HepG2 (cell line): ENCODE data around the gene HDLBP. TPM values are rescaled to one million over a fixed set of nuclear protein-coding genes. Genes with fewer than 3 reads are reported as not detected.

Experiments
- HNF4A ChIP-seq: sonication (generic); formaldehyde crosslinking; IDR thresholded peaks from 2 replicates; pipeline ENCODE4 v1.4.0; 2020; ENCODE audit warnings: missing genetic modification reagents
- IRX3 ChIP-seq: sonication (generic); formaldehyde crosslinking; IDR thresholded peaks from 2 replicates; pipeline ENCODE4 v1.8.1; 2023; ENCODE audit warnings: mild to moderate bottlenecking, low read depth, missing genetic modification reagents, borderline replicate concordance
- MIER3 ChIP-seq: IDR thresholded peaks from 2 replicates; pipeline ENCODE4 v1.6.1; 2016; ENCODE audit warnings: missing compliant biosample characterization, borderline replicate concordance
- NFKB2 ChIP-seq: sonication (generic); formaldehyde crosslinking; IDR thresholded peaks from 2 replicates; pipeline ENCODE4 v1.4.0; 2020; ENCODE audit warnings: missing genetic modification reagents, borderline replicate concordance
- PHF21A ChIP-seq: sonication (generic); formaldehyde crosslinking; IDR thresholded peaks from 2 replicates; pipeline ENCODE4 v1.5.0; 2020; ENCODE audit warnings: mild to moderate bottlenecking, missing genetic modification reagents
- PPARG ChIP-seq: conservative IDR thresholded peaks from 2 replicates; pipeline ENCODE4 v1.6.1; 2016; ENCODE audit warnings: missing biosample characterization, missing genetic modification reagents
- SALL1 ChIP-seq: sonication (generic); formaldehyde crosslinking; IDR thresholded peaks from 2 replicates; pipeline ENCODE4 v1.8.0; 2022; ENCODE audit warnings: mild to moderate bottlenecking, missing genetic modification reagents
- TEAD3 ChIP-seq: optimal IDR thresholded peaks from 2 replicates; pipeline ENCODE3; 2016; ENCODE audit warnings: borderline replicate concordance
- TFDP1 ChIP-seq: IDR thresholded peaks from 2 replicates; pipeline ENCODE4 v1.6.1; 2016; ENCODE audit warnings: missing compliant biosample characterization, missing genetic modification reagents, borderline replicate concordance
- ZFX ChIP-seq: sonication (generic); formaldehyde crosslinking; IDR thresholded peaks from 2 replicates; pipeline ENCODE4 v1.4.0; 2020; ENCODE audit warnings: mild to moderate bottlenecking, low read depth, missing genetic modification reagents, moderate library complexity
- ZMYM4 ChIP-seq: sonication (generic); formaldehyde crosslinking; IDR thresholded peaks from 2 replicates; pipeline ENCODE4 v1.8.1; 2023; ENCODE audit warnings: mild to moderate bottlenecking, missing genetic modification reagents
- ZNF333 ChIP-seq: sonication (generic); formaldehyde crosslinking; IDR thresholded peaks from 2 replicates; pipeline ENCODE4 v1.4.0; 2020; ENCODE audit warnings: mild to moderate bottlenecking, missing genetic modification reagents, borderline replicate concordance
- ZNF557 ChIP-seq: sonication (generic); formaldehyde crosslinking; IDR thresholded peaks from 2 replicates; pipeline ENCODE4 v1.4.0; 2020; ENCODE audit warnings: missing genetic modification reagents
- ZNF589 ChIP-seq: sonication (generic); formaldehyde crosslinking; conservative IDR thresholded peaks from 2 replicates; pipeline ENCODE4 v1.8.0; 2022; ENCODE audit warnings: mild to moderate bottlenecking, moderate library complexity, missing genetic modification reagents
- ZNF605 ChIP-seq: sonication (generic); formaldehyde crosslinking; IDR thresholded peaks from 2 replicates; pipeline ENCODE4 v1.8.0; 2022; ENCODE audit warnings: mild to moderate bottlenecking, missing genetic modification reagents
- ZNF609 ChIP-seq: sonication (generic); formaldehyde crosslinking; IDR thresholded peaks from 2 replicates; pipeline ENCODE4 v1.4.0; 2020; ENCODE audit warnings: mild to moderate bottlenecking, missing genetic modification reagents, borderline replicate concordance
- polyA plus RNA-seq, 8 experiments: library from polyadenylated mRNA; depleted of rRNA in 3 of 8; stranded (reverse) in 7 of 8; unstranded in 1 of 8; fragments of >200 nt; fragmentation: Illumina TruSeq in 4 of 8; extraction: Trizol in 4 of 8; gene quantifications; 2 replicates each; pipeline versions ENCODE4 v1.2.1 to v1.2.3, GENCODE V29; 2011 to 2016; ENCODE audit warnings: low read depth in 4 of 8, missing spikeins in 1 of 8, mixed read lengths in 1 of 8; ENCODE audit not compliant: insufficient read depth in 1 of 8
- total RNA-seq, 5 experiments: library from RNA; depleted of rRNA; stranded (reverse); fragments of >200 nt; fragmentation: Illumina TruSeq; extraction: Trizol; gene quantifications; 2 replicates each; pipeline ENCODE4 v1.2.3, GENCODE V29; 2016; ENCODE audit warnings: low read depth in 1 of 5
- TF ChIP-seq, protein P1 (sequence below): sonication (generic); formaldehyde crosslinking; IDR thresholded peaks from 2 replicates; pipeline ENCODE4 v1.8.1; 2022; ENCODE audit warnings: low read depth, mild to moderate bottlenecking, missing genetic modification reagents
- TF ChIP-seq, protein P2 (sequence below): sonication (generic); formaldehyde crosslinking; IDR thresholded peaks from 2 replicates; pipeline ENCODE4 v1.4.0; 2020; ENCODE audit warnings: missing genetic modification reagents, borderline replicate concordance

The HDLBP gene
- total and polyA plus RNA-seq, 2 of the 13 experiments (the other 11 are each of a cell fraction or from before 2014, with no cell fraction given) = 464 to 707 TPM

DNA sequence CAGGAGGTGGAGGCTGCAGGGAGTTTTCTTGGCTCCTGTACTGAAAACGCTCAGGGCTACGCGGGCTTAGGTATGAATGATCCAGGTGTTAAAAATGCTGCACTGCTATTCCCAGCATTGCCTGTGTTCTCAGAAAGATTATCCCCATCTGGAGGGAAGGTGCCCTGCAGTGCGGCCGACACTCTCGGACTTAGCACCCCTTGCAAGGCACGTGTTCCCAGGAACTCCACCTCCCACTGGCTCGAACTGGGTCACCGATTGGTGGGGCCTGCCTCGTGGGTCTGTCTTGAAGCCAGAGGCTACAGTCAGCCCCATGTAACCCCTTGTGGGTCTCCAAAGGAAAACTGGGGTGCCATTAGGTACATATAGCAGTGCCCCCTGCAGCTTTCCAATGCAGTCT lies 101.3 kb downstream of the HDLBP start (continued):
- TF ChIP-seq, protein P1, sequence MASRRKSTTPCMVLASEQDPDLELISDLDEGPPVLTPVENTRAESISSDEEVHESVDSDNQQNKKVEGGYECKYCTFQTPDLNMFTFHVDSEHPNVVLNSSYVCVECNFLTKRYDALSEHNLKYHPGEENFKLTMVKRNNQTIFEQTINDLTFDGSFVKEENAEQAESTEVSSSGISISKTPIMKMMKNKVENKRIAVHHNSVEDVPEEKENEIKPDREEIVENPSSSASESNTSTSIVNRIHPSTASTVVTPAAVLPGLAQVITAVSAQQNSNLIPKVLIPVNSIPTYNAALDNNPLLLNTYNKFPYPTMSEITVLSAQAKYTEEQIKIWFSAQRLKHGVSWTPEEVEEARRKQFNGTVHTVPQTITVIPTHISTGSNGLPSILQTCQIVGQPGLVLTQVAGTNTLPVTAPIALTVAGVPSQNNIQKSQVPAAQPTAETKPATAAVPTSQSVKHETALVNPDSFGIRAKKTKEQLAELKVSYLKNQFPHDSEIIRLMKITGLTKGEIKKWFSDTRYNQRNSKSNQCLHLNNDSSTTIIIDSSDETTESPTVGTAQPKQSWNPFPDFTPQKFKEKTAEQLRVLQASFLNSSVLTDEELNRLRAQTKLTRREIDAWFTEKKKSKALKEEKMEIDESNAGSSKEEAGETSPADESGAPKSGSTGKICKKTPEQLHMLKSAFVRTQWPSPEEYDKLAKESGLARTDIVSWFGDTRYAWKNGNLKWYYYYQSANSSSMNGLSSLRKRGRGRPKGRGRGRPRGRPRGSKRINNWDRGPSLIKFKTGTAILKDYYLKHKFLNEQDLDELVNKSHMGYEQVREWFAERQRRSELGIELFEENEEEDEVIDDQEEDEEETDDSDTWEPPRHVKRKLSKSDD (CRISPR knock-in tag) = 0 out of 2 replicates have a peak, but pooled peaks have one; percentile 51
- TF ChIP-seq IRX3 (CRISPR knock-in tag) (peak; percentile 57; the same call in 1 of the 2 replicates), SALL1 (CRISPR knock-in tag) (peak; percentile 75), ZMYM4 (CRISPR knock-in tag) (0 out of 2 replicates have a peak, but pooled peaks have one; percentile 35), ZNF605 (CRISPR knock-in tag) (peak; percentile 42; the same call in 1 of the 2 replicates), MIER3 (CRISPR knock-in tag) (no peak), ZNF557 (CRISPR knock-in tag) (no peak), PPARG (CRISPR knock-in tag) (no peak), ZNF333 (no peak), NFKB2 (CRISPR knock-in tag) (peak; percentile 50; the same call in 1 of the 2 replicates), ZNF609 (0 out of 2 replicates have a peak, but pooled peaks have one; percentile 27), ZFX (CRISPR knock-in tag) (peak; percentile 57; the same call in 1 of the 2 replicates), TEAD3 (CRISPR knock-in tag) (no peak), ZNF589 (CRISPR knock-in tag) (0 out of 2 replicates have a peak, but pooled peaks have one; percentile 48), TFDP1 (CRISPR knock-in tag) (peak; percentile 82; the same call in 1 of the 2 replicates), PHF21A (no peak), HNF4A (peak; percentile 64)
- TF ChIP-seq, protein P2, sequence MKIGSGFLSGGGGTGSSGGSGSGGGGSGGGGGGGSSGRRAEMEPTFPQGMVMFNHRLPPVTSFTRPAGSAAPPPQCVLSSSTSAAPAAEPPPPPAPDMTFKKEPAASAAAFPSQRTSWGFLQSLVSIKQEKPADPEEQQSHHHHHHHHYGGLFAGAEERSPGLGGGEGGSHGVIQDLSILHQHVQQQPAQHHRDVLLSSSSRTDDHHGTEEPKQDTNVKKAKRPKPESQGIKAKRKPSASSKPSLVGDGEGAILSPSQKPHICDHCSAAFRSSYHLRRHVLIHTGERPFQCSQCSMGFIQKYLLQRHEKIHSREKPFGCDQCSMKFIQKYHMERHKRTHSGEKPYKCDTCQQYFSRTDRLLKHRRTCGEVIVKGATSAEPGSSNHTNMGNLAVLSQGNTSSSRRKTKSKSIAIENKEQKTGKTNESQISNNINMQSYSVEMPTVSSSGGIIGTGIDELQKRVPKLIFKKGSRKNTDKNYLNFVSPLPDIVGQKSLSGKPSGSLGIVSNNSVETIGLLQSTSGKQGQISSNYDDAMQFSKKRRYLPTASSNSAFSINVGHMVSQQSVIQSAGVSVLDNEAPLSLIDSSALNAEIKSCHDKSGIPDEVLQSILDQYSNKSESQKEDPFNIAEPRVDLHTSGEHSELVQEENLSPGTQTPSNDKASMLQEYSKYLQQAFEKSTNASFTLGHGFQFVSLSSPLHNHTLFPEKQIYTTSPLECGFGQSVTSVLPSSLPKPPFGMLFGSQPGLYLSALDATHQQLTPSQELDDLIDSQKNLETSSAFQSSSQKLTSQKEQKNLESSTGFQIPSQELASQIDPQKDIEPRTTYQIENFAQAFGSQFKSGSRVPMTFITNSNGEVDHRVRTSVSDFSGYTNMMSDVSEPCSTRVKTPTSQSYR = no peak
